HG03442 (cell line): Measurements from ENCODE around the gene CXADR.
"Not testable (repeated sequence)": the region's sequence is repeated elsewhere in the genome, so short reads cannot be mapped to it uniquely, and the experiment has no call there.

ENCODE experiments used
- ATAC-seq: cut with Tn5 transposase; IDR thresholded peaks from one replicate; pipeline ENCODE4 v1.9.1; 2021; ENCODE audit warnings: mild to moderate bottlenecking, moderate library complexity; ENCODE audit not compliant: unreplicated experiment

CXADR gene

DNA sequence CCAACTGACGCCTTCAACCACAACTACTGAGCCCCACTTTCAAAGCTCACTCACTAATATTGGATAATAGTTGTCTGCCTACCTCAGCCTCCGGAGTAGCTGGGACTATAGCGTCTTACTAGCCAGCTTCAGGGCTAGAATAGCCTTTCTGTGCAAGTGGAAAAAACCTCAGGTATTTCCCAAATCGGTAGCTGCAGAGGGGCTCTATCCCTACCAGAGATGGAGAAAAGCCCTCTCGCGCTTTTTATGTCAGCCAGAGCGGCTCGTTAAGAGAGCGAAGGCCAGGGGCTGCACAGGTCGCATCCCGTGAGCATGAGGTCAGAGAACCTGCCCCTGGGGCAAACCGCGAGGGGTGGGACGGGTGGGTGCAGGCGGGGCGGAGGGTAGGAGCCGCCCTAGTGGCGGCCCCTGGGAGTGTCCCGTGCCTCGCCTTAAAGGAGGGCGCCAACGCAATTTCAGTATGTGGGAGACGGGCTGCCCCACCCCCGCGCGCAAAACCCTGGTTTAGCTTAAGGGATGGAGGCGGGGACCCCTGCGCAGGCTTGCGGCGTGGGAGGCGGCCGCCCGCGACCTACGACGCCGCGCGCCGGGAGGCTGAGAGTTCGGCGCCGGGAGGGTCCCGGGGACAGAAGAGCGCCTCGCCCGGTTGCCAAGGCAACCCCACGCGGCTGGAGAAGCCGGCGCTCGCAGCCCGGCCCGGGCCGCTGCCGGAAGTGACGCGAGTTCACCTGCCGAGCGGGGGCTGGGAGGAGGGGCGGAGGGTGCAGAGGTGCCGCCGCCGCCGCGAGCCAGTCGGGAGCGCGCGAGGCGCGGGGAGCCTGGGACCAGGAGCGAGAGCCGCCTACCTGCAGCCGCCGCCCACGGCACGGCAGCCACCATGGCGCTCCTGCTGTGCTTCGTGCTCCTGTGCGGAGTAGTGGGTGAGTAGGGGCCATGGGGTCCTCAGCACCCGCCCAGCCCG is at the start of gene CXADR:
Gene CXADR, plus strand, starts transcription at position 791 of the 961 bp plus-strand sequence. Its CDS starts 87 bp downstream, at position 878.
- peak; percentile 90 for ATAC-seq

DNA sequence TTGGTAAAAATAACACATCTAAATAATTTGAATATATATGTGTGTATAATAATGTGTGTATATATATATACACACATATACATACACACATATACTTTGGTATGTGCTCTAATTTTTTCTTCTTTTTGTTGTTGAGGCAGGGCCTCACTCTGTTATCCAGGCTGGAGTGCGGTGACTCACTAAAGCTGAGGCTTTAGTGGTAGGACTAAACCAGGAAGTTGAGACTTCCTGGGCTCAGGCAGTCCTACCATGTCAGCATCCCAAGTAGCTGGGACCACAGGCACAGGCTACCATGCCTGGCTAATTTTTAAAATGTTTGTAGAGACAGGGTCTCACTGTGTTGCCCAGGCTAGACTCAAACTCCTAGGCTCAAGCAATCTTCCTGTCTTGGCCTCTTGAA is 46.7 kb upstream of the CXADR start:
- no peak for ATAC-seq

DNA sequence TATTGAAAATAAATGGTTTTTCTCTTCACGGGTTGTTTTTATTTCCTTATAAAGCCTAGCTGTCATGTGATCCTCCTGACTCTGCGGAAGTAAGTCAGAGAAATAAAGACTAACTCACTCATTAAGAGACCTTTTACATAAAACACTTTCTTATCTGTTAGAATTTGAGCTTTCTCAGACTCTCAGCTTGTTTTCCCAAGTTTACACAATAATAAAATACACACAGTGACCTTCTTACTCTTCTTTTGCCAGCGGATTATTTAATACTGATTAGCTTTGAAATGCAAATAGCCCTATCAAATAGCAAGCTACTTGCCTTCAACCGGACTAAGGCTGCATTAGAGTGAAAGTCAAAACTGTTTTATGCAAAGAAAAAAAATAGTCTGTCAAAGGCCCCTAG is 45.5 kb upstream of the CXADR start:
- no peak for ATAC-seq

DNA sequence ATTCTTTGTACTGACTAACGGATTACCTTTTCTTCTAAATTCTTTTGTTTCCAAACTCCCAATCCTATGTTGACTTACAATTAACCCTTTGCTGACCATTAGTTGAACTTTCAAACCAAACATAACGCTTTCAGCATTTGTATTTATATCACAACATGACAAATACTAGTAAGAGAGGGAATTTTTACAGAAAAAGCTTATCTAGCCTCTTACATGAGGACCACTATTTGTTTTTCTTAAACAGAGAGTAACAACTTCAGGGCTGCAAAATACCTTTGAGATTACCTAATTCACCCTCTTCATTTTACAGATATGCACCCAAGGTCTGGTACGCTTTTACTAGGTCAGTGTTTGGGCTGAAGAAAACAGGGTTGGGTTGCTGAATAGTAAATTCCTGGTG is 45.0 kb upstream of the CXADR start:
- ATAC-seq, result no peak

DNA sequence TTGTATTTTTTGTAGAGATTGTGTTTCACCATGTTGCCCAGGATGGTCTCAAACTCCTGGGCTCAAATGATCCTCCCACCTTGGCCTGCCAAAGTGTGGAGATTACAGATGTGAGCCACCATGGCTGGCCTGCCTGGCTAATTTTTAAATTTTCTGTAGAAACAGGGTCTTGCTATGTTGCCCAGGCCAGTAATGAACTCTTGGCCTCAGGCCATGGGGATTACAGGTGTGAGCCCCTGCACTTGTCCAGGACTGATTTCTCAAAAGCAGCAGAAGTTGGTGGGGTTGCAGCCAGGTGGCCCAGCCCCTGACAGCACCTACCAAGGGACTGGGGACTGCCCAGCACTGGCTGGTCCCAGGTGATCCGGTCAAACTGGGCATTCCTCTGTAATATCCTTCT is 44.1 kb upstream of the CXADR start:
- ATAC-seq, result no peak

DNA sequence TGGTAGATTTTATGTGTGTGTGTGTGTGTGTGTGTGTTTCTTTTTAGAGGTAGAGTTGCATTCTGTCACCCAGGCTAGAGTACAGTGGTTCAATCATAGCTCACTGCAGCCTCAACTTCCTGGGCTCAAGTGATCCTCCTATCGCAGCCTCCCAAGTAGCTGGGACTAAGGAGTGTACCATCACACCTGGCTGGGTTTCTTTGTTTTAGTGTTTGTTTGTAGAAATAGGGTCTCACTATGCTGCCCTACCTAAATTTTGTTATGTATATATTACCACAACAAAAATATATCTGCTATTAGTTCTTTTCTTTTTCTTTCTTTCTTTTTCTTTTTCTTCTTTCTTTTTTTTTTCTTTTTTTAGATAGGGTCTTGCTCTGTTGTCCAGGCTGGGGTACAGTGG is 43.1 kb upstream of the CXADR start:
- no peak for ATAC-seq

DNA sequence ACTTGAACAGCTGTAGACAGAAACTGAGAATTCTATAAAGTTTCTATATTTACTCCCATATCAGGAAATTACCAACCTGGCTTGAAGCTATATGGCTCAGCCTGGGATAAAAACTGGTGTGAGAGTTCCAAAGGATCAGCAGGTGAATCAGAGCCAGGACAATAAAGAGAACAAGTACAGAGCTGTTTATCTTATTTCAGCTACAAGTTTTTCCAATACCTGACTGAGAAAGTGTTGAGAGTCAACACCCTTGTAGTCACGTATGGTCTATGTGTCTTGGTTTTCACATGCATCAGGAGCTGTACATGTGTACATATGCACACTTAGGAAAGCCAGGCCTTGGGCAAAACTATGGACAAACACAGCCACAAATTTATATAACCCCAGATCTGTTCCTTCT is 40.7 kb upstream of the CXADR start:
- no peak for ATAC-seq

DNA sequence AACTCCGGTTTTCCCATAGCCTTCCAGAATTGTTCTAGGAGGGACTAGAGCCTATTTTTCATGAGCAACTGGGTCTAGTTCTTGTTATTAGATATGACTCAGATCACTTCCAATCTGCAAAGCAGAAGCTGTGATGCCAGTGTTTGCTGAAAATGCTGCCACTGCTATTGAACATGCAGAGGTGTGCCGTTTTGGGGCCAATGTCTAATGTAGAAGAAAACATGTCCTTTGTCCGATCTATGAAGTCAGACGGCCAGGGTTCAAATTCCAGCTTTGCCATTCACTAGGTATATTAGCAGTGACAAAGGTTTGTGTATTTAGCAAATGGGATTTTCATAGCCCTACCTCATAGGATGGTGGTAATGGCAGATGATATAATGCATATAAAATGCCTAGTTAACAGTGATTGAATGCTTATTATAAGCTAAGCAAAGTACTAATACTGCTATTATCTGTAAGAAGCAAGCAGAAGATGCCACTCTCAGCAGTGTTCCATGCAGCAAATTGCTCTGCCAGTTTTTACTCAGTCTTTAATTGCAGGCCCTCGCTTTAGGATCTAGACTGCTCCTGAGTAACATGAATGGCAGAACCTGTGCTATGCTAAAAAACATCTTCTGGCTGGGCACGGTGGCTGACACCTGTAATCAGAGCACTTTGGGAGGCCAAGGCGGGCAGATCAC is 40.1 kb upstream of the CXADR start:
- ATAC-seq, result no peak

DNA sequence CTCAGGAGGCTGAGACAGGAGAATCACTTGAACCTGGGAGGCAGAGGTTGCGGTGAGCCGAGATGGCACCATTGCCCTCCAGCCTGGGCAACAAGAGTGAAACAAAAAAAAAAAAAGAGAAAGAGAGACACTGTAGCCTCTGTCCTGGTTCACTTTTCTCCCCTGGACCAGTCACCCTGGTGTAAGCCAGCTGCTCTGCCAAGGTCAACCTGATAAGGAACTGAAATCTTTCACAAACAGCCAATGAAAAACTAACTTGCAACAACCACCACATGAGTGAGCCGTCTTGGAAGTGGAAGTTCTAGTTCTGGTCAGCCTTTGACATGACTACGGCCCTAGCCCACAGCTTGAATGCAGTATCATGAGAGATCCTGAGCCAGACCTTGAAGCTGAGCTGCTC is 36.8 kb upstream of the CXADR start:
- peak; percentile 81 for ATAC-seq

DNA sequence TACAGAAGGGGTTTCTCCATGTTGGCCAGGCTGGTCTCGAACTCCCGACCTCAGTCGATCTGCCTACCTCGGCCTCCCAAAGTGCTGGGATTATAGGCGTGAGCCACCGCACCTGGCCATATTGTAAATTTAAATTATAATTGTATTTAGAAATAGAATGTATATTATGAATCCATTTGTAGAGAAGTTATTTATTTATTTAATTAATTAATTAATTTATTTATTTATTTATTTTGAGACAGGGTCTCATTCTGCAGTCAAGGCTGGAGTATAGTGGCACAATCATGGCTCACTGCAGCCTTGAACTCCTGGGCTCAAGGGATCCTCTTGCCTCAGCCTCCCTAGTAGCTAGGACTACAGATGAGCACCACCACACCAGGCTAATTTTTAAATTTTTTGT is 34.7 kb upstream of the CXADR start:
- ATAC-seq, result not testable (repeated sequence)

DNA sequence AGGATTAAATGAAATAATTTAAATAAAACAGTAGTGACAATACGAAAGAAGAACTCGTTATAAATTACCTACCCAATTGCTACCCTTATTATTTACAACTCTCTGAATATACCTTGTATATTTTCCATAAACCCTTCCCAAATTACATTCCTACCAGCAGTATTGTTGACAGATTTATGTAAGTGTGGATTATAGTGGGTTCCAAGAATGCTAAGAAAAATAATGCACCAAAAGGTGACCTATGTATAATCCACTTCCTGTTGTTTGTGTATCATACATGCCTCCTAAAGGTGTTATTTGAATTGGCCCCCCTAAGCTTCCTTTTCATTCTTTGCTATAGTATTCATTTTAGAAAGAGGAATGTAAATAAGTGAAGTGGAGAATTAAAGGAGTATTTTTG is 33.2 kb upstream of the CXADR start:
- no peak for ATAC-seq

DNA sequence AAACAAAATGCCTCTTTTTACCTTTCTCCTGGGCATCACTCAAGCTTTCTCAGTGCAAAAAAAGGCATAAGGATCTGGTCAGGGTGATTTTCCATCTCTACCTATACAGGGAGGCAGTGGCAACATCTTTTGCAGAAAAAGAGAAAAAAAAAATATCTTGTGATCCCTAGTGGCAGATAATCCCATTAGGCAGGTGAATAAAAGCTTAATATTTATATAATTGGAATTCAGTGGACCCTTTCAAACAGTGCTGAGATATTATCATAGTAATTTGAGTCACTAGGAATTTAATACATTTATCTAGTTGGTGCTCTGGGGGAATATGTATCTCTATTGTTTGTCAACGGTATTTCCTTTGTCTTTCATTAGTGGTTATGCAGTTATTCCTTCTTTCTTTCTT is 29.9 kb upstream of the CXADR start:
- no peak for ATAC-seq

DNA sequence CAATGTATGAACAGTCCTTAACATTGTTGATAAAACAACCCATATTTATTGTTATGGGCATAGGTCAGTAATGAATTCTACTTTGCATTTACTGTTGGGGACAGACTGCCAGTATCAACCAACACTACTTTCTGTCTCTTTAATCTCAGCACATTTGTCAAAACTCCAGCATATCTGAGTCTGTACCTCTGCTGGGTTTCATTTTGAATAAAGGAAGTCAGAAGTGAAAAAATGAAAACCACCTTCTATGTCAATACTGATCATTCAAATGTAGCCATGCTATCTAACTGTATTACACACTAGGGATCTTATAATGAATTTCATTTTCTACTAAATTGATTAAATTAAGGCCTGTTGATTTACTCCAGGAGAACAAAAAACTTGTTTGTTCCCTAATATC is 24.2 kb upstream of the CXADR start:
- peak; percentile 92 for ATAC-seq

DNA sequence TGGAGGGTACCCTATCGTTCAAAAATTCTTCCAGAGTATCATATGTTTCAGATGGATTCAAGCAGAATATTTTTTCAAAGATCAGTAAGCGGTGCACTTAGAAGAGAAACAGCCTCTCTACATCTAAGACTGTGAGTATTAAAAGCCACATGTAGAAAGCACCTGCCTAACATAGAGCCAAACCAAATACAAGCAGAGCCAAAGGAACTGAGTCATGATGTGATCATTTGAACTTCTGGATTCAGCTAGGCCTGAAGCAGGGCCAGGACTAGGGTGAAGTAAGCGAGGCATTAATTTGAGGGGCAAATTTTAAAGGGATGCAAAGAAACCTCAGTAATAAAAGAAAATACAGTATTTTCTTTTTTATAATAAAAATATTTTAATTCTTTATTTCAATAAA is 23.3 kb upstream of the CXADR start:
- ATAC-seq, result not testable (repeated sequence)

DNA sequence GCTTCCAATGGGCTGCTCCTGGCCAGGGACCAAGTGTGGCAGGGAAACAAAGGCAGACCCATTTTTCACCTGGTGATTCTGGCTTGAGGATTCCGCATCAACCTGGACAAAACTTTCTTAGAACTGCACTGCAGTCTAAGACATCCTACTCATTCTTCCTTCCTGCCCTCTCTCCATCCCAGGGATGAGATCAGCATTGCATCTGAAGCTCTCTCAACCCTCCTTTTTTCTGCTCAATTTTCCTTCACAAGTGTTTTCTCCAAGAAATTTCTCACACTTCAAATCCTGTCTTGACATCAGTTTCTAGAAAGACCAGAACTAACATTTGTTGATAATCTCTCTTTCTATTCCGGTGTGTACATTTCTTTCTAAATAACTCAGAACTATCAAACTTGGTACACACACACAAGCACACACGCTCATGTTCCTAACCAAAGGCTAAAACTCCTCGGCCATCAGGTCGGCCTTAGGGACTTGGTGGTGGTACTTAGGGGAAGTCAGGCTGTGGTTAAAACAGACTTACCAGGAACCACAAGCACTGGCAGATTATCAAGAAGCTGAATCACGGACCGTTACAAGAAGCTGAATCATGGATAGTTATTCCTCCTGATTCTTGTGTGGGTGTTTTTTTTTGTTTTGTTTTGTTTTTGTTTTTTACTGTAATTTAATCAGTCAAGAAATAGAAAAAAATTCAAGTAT is 21.0 kb upstream of the CXADR start:
- peak; percentile 47 for ATAC-seq

DNA sequence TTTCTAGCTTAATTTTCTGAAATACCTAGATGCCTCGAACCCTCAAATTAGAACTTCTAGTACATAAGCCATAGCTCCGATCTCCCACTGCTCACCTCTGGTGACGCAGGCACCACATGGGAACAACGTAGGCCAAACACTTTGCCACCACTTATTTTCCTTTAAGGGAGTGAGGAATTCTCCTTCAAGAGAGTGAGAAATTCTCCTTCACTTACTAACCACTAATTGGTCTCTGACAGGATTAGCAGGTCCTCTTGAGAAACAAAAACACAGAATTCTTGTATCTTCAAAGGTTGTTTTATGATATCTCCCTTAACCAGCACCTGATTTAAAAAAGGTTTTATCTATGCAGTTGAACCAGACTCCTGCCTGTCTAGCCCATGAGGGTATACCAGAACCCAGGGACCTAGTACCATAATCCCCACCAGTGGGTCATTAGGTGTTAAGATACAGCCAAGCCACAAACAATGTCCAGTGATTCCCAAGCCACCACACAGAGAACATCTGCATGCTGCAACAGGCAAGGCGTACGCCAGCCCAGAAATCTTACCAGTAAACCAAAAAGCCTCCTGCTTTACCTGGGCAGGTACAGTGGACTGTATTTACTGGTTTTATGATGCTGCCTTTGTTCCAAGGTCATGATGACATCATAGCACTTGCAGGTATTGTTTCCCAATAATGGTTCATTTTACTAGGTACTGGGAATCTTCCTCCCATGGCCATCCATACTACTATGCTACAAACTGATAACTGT is 20.3 kb upstream of the CXADR start:
- ATAC-seq, result no peak

DNA sequence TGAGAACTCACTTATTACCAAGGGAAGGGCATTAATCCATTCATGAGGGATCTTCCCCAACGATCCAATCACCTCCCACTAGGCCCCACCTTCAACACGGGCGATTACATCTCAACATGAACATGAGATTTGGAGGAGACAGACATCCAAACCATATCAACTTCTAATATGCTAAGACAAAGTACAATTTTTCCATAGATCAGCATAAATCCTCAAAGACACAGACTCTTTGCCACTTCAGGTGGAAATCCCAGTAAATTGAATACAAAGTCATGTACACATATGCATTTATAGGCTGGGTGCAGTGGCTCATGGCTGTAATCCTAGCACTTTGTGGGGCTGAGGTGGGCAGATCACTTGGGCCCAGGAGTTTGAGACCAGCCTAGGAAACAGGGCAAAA is 18.8 kb upstream of the CXADR start:
- ATAC-seq, result no peak

DNA sequence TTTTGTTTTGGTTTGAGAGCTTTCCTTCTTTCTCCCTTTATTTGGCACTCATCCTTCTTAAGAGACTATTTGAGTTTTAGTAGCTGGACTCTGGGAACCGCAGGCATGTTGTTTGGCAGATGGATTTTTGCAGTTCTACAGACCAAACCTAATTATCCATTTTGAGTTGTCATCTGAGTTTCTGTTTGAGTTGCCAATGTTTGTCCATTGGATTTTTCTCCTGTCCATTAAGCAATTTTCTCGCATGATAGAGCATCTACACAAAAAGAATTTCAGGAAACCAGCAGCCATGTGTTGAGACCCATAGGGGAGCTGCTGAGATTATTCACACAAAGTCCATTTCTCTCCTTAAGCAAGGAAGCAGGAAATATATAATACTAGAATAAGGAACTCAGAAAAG is 17.2 kb upstream of the CXADR start:
- ATAC-seq, result no peak

DNA sequence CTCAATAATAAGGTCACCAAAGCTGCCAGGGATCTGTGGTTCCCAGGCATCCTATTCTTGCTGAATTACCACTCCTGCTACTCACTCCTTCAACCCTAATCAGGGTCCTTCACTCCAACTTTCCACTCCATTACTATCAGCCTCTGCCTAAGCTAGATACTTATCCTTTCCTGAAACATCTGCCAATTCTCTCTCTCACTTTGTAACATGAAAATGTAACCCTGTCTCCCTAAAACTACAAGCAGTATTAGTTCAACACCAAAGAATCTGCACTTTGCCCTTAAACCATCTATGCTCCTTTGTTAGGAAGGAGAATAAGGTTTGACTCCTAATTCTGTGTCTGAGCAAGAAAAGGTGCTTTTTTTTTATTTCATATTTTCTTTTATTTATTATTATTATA is 15.5 kb upstream of the CXADR start:
- ATAC-seq, result no peak

DNA sequence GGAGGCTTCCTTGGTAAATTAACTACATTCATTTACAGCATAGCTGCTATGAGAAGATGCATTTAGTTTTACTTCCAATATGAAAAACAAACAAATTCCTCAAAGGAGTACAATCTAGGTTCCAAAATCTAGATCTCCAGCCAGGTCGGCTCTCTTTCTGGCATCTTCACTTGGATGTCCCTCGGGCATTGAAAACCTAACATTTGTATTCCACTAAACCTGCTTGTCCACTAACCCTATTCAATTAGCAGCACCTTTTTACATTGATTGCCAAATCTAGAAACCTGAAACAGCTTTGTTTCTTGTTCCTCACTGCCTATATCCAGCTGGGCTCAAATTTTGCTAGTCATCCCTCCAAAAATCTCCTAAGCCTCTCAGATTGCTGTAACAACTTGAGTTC is 14.3 kb upstream of the CXADR start:
- no peak for ATAC-seq
